ELF-1 (cell line): ENCODE measurements around the gene SPATA31E1.
"Not testable (repeated sequence)": the region's sequence is repeated elsewhere in the genome, so short reads cannot be mapped to it uniquely, and the experiment has no call there.

Experiments
- DNase-seq: peaks from one replicate; pipeline ENCODE4 v3.0.0-alpha.2; 2016; ENCODE audit warnings: low read depth, low spot score

The SPATA31E1 gene

GRCh38 chr9:87929152-87929551 is 46.5 kb downstream of the SPATA31E1 start:
- not testable (repeated sequence) for DNase-seq

- DNase-seq = not testable (repeated sequence)
These were observed 51.8 kb downstream of the SPATA31E1 start for GRCh38 chr9:87934444-87934843.

- DNase-seq = not testable (repeated sequence)
These were observed 54.7 kb downstream of the SPATA31E1 start for GRCh38 chr9:87937352-87937751.

GRCh38 chr9:87937918-87938317 is 55.2 kb downstream of the SPATA31E1 start:
- DNase-seq = not testable (repeated sequence)

GRCh38 chr9:87938336-87938735 is 55.7 kb downstream of the SPATA31E1 start:
- DNase-seq = not testable (repeated sequence)
